Activated CD4-positive, alpha-beta T cell treated with anti-CD3 and anti-CD28 coated beads, Interleukin-2, amount 10 ng/mL, durations not matched to agents 7 days and 5 days (primary cell): Measurements from ENCODE around the gene DEF6. TPM values are rescaled to one million over a fixed set of nuclear protein-coding genes. Genes with fewer than 3 reads are reported as not detected.
A peak's percentile ranks its signal among the peaks of the same experiment; 100 is the strongest.

Experiments
- CTCF ChIA-PET: fragments of 350-600 bp; sonication (Branson Sonifier 250); formaldehyde crosslinking; loops from one replicate; lab custom pipeline; 2021; ENCODE audit warnings: antibody characterized with exemption; lab: Charles Lee
- POLR2A ChIA-PET: fragments of 350-600 bp; sonication (Branson Sonifier 250); formaldehyde crosslinking; loops from one replicate; lab custom pipeline; 2021; ENCODE audit warnings: antibody characterized with exemption; lab: Charles Lee
- DNase-seq: peaks from one replicate; pipeline ENCODE4 v3.0.0-alpha.2; 2020
- H3K27ac Mint-ChIP-seq: one replicate; pipeline ENCODE4 v1.8.0; 2021; ENCODE audit warnings: mild to moderate bottlenecking, moderate library complexity, mixed read lengths
- H3K27me3 Mint-ChIP-seq: one replicate; pipeline ENCODE4 v1.8.0; 2021; ENCODE audit warnings: mixed read lengths
- H3K36me3 Mint-ChIP-seq: one replicate; pipeline ENCODE4 v1.8.0; 2021; ENCODE audit warnings: low read depth, mixed read lengths
- H3K4me1 Mint-ChIP-seq: one replicate; pipeline ENCODE4 v1.8.0; 2021; ENCODE audit warnings: mixed read lengths
- H3K4me3 Mint-ChIP-seq: one replicate; pipeline ENCODE4 v1.8.0; 2021; ENCODE audit warnings: mild to moderate bottlenecking, moderate library complexity, mixed read lengths
- H3K9me3 Mint-ChIP-seq: one replicate; pipeline ENCODE4 v1.8.0; 2021; ENCODE audit warnings: mixed read lengths
- total RNA-seq, 2 experiments: library from RNA; stranded (reverse); gene quantifications; one replicate each; pipeline ENCODE4 v1.2.3, GENCODE V29; 2021

Gene DEF6
- total RNA-seq, 2 experiments from 2014 or later = 186 to 219 TPM

DNA sequence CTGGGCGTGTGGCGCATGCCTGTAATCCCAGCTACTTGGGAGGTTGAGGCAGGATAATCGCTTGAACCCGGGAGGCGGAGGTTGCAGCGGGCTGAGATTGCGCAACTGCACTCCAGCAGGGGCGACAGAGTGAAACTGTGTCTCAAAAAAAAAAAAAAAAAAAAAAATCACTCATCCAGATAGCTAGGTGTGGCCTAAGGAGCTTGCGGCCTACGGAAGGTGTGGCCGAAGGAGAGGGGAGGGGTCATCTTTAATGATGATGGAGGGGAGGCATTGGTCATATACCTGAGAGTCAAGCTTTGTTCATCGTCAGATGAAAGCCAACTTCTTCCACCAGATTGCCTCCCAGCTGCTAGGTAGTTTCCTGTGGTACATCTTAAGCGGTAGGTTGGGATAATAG is 43.9 kb downstream of the DEF6 start:
- ChIA-PET POLR2A (interaction anchor here (1.1 kb wide), 1 partner anchor 27 kb away, joined by 3 read pairs; no protein-coding TSS in a partner anchor), CTCF (interaction anchor here (0.6 to 4.7 kb wide), 20 partner anchors 9 to 227 kb away, joined by 3 to 65 read pairs (median 6); partner anchors contain the start of genes DEF6, FANCE and RPL10A)
- H3K27ac Mint-ChIP-seq = no peak overlapping the region
- H3K4me3 Mint-ChIP-seq = peak overlapping the region; percentile 96
- no peaks in the 10 kb centered on the region for H3K9me3 Mint-ChIP-seq
- H3K4me1 Mint-ChIP-seq = peaks cover 55% of the 10 kb centered on the region
- DNase-seq = no peak
- peaks cover 32% of the 10 kb centered on the region for H3K36me3 Mint-ChIP-seq
- peaks cover 8% of the 10 kb centered on the region for H3K27me3 Mint-ChIP-seq

DNA sequence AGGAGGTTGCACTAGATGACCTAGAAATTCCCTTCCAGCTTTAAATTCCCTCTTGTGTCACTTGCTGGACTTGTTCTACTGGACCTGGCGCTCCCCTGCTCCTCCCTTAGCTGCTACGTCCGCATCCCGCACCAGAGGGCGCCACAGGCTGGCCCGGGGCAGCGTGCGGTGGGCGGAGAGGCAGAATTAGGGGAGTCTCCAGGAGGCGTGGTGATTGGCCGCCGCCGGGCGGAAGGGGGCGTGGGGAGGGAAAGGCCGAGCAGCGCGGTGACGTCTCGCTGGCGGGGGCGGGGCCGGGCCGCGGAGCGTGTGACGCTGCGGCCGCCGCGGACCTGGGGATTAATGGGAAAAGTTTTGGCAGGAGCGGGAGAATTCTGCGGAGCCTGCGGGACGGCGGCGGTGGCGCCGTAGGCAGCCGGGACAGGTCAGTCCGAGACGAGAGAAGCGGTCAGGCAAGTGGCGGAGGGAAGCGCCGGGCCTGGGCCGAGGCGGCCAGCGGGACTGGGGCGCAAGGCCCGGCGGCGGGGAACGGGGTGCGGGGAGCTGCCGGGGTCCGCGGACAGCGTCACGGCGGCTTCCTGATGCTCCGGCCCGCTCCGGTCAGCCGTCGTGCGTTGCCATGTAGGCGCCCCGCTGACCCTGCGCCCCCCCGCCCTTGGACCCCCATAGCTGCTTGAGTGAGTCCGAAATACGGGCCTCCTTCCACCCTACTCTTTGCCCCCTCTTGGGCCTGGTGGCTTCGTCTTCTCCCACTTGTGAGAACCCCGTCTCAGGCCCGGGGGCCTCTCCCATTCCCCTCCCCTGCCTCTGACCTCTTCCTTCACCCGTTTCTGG is 44.9 kb downstream of the DEF6 start, which contains the start of gene PPARD:
Gene PPARD, plus strand, starts transcription at position 301 of the 834 bp plus-strand sequence. CDS start 68,530 bp downstream, outside the sequence.
- peaks cover 53% of the 10 kb centered on the region for H3K4me1 Mint-ChIP-seq
- POLR2A ChIA-PET = interaction anchor here (1.1 kb wide), 1 partner anchor 26 kb away, joined by 3 read pairs; no protein-coding TSS in a partner anchor
- H3K9me3 Mint-ChIP-seq = no peaks in the 10 kb centered on the region
- peaks cover 35% of the 10 kb centered on the region for H3K36me3 Mint-ChIP-seq
- CTCF ChIA-PET = interaction anchor here (0.6 to 4.7 kb wide), 21 partner anchors 10 to 210 kb away, joined by 3 to 65 read pairs (median 6); partner anchors contain the start of genes DEF6, FANCE and RPL10A
- DNase-seq = peak; percentile 97
- peak within 1 kb of the TSS; percentile 96 for H3K4me3 Mint-ChIP-seq
- peaks cover under 1% of the 10 kb centered on the region for H3K27me3 Mint-ChIP-seq
- H3K27ac Mint-ChIP-seq = peak within 1 kb of the TSS; percentile 93

DNA sequence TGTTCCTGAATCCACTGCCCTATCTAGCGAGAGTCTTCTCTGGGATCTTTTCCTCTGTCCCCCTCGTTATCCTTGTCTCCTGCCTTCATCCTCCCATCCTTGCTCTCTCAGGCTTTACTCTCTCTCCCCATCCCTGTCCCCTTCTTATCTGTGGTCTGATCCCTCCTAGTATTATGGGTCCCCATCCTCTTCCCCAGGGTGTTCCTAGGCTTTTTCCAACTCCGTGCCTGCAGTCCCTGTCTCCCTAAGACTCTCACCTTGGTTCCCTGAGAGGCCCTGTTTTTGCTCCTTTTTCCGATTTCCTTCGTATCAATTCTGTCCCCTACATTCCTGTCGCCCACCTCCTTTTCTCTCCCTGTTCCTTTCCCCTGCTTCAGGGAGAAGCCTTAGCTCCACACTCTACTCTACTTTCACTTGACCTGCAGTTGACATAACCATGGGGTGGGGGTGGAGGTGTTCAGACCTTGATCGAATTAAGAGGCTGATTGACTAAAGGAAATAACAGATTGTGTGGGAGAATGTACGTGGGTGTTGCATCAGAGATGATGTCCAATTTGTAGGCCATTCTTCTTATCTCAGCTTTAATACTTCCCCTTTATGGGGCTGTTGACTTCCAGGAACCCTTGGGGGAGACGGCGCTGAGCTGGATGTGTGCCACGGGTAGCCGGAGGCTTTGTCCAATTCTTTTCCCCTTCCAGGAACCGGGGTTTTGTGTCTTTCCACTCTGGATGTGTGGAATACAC is 45.6 kb downstream of the DEF6 start:
- peak overlapping the region; percentile 96 for H3K4me3 Mint-ChIP-seq
- peaks cover 56% of the 10 kb centered on the region for H3K4me1 Mint-ChIP-seq
- no peaks in the 10 kb centered on the region for H3K27me3 Mint-ChIP-seq
- ChIA-PET CTCF (interaction anchor here (0.6 to 4.7 kb wide), 10 partner anchors 44 to 209 kb away, joined by 3 to 65 read pairs (median 8); partner anchors contain the start of genes DEF6, FANCE and RPL10A), POLR2A (no interaction called here)
- H3K27ac Mint-ChIP-seq = peak overlapping the region; percentile 91
- H3K9me3 Mint-ChIP-seq = no peaks in the 10 kb centered on the region
- H3K36me3 Mint-ChIP-seq = peaks cover 38% of the 10 kb centered on the region
- no peak for DNase-seq

DNA sequence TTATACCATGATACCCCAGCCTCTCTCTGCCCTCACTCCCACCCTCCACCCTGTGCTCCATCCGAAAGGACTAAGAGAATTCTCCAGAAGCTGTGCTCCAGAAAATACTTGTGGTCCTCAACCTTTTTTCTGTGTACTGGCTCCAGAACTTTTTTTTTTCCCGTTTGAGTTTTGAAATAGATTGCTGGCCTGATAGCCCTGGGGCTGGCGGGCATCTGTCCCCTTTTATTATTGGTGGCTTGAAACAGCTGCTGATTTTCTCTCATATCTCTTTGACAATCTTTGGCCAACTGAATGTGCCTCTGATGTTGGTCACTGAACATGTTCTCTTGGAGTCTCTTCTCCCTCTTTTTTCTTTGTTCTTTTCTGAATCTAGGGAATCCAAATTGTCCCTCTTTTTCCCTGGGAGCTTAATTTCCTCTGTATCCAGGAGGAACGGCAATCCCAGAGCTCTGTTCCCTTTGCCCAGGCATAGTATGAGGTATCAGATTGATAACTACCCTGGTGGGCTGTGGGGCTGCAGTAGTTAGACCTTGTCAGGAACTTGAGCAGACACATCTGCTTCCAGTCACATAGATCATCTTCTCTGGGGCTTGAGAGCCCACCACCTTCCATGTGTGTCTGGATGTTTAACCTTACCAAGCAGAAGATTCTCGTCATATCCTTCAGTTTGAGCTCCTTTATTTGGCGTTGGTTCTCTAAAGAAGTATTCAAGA is 46.4 kb downstream of the DEF6 start:
- H3K4me1 Mint-ChIP-seq = peaks cover 61% of the 10 kb centered on the region

DNA sequence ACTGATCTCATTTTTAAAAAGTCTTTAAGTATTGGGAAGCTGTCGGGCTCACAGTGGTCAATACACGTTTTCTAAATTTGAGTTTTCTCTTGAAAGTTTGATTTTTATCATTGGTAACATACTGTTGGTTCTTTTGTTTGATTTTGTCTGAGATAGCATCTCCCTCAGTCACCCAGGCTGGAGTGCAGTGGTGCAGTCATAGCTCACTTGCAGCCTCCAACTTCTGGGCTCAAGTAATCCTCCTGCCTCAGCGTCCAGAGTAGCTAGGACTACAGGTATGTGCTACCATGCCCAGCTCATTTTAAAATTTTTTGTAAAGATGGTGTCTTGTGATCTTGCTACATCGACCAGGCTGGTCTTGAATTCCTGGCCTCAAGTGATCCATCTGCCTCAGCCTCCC is 53.8 kb downstream of the DEF6 start:
- Mint-ChIP-seq H3K9me3 (no peaks in the 10 kb centered on the region), H3K36me3 (peaks cover 70% of the 10 kb centered on the region), H3K27ac (no peak overlapping the region), H3K4me3 (no peak overlapping the region), H3K4me1 (peaks cover 39% of the 10 kb centered on the region), H3K27me3 (no peaks in the 10 kb centered on the region)
- POLR2A ChIA-PET = no interaction called here
- no peak for DNase-seq
- CTCF ChIA-PET = interaction anchor here (0.6 to 2.3 kb wide), 5 partner anchors 23 to 1102 kb away, joined by 3 to 10 read pairs (median 3); partner anchors contain the start of genes RPL10A and SMIM29

More for the DNA sequence above, 46.4 kb downstream of the DEF6 start:
- ChIA-PET CTCF (interaction anchor here (1.2 to 4.7 kb wide), 9 partner anchors 14 to 124 kb away, joined by 3 to 65 read pairs (median 6); partner anchors contain the start of genes DEF6, FANCE and RPL10A), POLR2A (no interaction called here)
- no peaks in the 10 kb centered on the region for H3K9me3 Mint-ChIP-seq
- H3K4me3 Mint-ChIP-seq = peak overlapping the region; percentile 96
- peak overlapping the region; percentile 64 for H3K27ac Mint-ChIP-seq
- no peak for DNase-seq
- H3K36me3 Mint-ChIP-seq = peaks cover 43% of the 10 kb centered on the region
- no peaks in the 10 kb centered on the region for H3K27me3 Mint-ChIP-seq

DNA sequence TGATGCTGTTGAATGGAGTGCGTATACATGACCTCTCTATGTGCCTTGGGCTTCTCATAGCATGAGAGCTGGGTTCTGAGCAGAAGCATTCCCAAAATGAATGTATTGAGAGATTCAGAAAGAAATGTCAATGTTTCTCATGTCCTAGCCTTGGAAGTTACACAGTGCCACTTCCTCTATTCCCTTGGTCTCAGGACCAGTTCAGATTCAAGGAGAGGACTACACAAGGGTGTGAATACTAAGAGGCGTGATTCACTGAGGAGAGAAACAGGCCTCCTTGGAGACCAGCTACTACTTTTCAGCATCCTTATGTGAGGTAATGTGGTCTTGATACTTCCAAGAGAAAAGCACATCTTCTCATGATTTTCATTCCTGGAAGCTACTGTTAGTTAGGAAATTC is 55.1 kb downstream of the DEF6 start:
- no peaks in the 10 kb centered on the region for H3K27me3 Mint-ChIP-seq
- peaks cover 33% of the 10 kb centered on the region for H3K4me1 Mint-ChIP-seq
- no peak for DNase-seq
- no peaks in the 10 kb centered on the region for H3K9me3 Mint-ChIP-seq
- ChIA-PET POLR2A (no interaction called here), CTCF (interaction anchor here (1.1 to 2.3 kb wide), 3 partner anchors 22 to 96 kb away, joined by 3 to 10 read pairs (median 5); no protein-coding TSS in a partner anchor)
- no peak overlapping the region for H3K27ac Mint-ChIP-seq
- H3K36me3 Mint-ChIP-seq = peaks cover 73% of the 10 kb centered on the region
- H3K4me3 Mint-ChIP-seq = no peak overlapping the region

DNA sequence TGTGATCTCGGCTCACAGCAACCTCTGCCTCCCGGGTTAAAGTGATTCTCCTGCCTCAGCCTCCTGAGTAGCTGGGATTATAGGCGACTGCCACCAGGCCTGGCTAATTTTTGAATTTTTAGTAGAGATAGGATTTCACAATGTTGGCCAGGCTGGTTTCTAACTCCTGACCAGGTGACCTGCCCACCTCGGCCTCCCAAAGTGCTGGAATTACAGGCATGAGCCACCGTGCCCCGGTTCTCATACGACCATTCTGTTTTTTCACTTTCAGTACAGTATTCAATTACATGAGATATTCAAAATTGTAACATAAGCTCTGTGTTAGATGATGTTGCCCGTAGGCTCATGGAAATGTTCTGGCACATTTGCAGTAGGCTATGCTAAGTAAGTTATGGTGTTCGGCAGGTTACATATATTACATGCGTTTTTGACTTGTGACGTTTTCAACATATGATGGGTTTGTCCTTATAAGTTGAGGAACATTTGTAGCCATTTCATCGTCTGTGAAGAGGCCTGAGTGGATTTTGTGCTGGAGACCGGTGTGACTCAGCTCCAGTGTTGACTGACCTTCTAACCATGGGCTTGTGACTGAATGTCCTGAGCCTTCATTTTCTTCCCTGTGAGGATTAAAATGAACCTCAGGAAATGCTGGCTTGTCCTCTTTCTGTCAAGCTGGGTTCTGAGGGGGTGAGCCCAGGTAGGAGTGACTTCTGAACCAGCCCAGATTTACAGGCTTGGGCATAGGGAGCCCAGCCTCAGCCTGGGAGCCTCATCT is 56.9 kb downstream of the DEF6 start:
- Mint-ChIP-seq H3K36me3 (peaks cover 69% of the 10 kb centered on the region), H3K27ac (no peak overlapping the region), H3K4me3 (no peak overlapping the region), H3K4me1 (peaks cover 34% of the 10 kb centered on the region), H3K27me3 (no peaks in the 10 kb centered on the region), H3K9me3 (no peaks in the 10 kb centered on the region)
- DNase-seq = no peak
- CTCF ChIA-PET = interaction anchor here (1.4 to 1.7 kb wide), 3 partner anchors 14 to 95 kb away, joined by 3 to 4 read pairs (median 3); no protein-coding TSS in a partner anchor
- POLR2A ChIA-PET = no interaction called here

DNA sequence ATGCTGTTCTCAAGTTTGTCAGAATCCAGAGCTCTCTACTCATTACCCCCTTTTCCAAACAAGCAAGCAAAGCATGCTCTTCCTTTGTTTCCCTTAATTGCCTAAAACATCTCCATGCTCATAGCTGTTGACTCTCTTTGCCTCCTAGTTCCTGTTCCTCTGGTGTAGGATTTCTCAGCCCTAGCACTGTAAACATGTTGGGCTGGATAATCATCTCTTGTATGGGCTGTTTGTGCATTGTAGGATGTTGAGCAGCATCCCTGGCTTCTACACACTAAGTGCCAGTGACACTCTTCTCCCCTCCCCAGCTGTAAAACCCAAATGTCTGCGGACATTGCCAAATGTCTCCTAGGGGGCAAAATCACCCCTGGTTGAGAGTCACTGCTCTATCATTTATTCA is 58.8 kb downstream of the DEF6 start:
- Mint-ChIP-seq H3K27ac (no peak overlapping the region), H3K4me1 (peaks cover 30% of the 10 kb centered on the region), H3K36me3 (peaks cover 52% of the 10 kb centered on the region), H3K9me3 (no peaks in the 10 kb centered on the region), H3K27me3 (no peaks in the 10 kb centered on the region), H3K4me3 (no peak overlapping the region)
- CTCF ChIA-PET = interaction anchor here (1.2 to 1.7 kb wide), 3 partner anchors 9 to 18 kb away, joined by 4 to 5 read pairs (median 5); no protein-coding TSS in a partner anchor
- DNase-seq = no peak
- POLR2A ChIA-PET = no interaction called here

DNA sequence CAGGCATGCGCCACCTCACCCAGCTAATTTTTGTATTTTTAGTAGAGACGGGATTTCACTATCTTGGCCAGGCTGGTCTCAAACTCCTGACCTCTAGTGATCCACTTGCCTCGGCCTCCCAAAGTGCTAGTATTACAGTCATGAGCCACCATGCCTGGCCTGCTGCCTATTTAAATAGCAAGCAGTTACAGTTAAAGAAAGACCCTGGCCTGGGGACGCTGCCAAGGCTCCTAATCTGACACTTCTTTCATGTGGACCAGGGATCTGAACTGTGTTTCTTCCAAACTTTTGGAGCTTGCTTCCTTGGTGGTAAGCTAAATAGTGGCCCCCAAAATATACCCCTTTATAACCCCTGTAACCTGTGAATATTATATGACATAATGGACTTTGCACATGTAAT is 60.1 kb downstream of the DEF6 start:
- no peak overlapping the region for H3K27ac Mint-ChIP-seq
- no peak for DNase-seq
- peaks cover 41% of the 10 kb centered on the region for H3K36me3 Mint-ChIP-seq
- POLR2A ChIA-PET = no interaction called here
- CTCF ChIA-PET = interaction anchor here (1.0 to 1.7 kb wide), 2 partner anchors 11 to 13 kb away, joined by 3 to 5 read pairs; no protein-coding TSS in a partner anchor
- no peaks in the 10 kb centered on the region for H3K27me3 Mint-ChIP-seq
- H3K9me3 Mint-ChIP-seq = no peaks in the 10 kb centered on the region
- no peak overlapping the region for H3K4me3 Mint-ChIP-seq
- H3K4me1 Mint-ChIP-seq = peaks cover 34% of the 10 kb centered on the region

DNA sequence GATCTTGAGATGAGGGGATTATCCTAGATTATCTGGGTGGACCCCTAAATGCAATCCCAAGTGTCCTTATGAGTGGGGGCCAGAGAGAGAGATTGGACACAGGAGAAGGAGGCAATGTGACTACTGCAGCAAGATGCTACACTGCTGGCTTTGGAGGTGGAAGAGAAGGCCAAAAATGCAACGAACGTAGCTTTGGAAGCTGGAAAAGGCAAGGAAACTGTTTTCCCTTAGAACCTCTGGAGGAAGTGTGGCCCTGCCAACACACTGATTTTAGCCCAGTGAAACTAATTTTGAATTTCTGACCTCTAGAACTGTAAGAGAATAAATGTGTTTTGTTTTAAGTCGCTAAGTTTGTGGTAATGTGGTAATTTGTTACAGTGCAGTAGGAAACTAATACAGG is 60.5 kb downstream of the DEF6 start:
- ChIA-PET CTCF (interaction anchor here (0.6 to 1.7 kb wide), 3 partner anchors 9 to 13 kb away, joined by 3 to 5 read pairs (median 3); no protein-coding TSS in a partner anchor), POLR2A (no interaction called here)
- peaks cover 34% of the 10 kb centered on the region for H3K4me1 Mint-ChIP-seq
- no peaks in the 10 kb centered on the region for H3K9me3 Mint-ChIP-seq
- no peak overlapping the region for H3K27ac Mint-ChIP-seq
- no peak for DNase-seq
- peaks cover 37% of the 10 kb centered on the region for H3K36me3 Mint-ChIP-seq
- H3K27me3 Mint-ChIP-seq = no peaks in the 10 kb centered on the region
- no peak overlapping the region for H3K4me3 Mint-ChIP-seq

DNA sequence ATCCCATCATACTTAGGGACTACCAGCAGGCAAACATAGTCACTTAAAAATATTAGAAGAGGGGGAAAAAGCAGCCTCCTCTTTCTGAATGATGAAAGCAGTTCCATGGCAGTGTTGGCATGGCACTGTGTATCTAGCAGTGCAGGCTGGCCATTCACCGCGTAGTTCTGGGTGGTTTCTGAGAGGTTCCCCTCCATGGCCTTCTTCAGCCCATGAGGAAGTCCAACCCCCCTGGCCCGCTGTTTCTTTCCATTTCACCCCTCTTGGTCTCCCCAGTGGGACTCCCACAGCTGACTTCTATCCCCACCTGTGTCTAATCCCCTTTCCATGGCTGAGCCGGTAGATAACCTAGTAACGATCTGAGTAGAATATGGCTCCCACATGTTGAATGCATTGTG is 61.7 kb downstream of the DEF6 start:
- no peak for DNase-seq
- CTCF ChIA-PET = interaction anchor here (0.6 to 1.2 kb wide), 2 partner anchors 11 to 13 kb away, joined by 3 read pairs; no protein-coding TSS in a partner anchor
- no peaks in the 10 kb centered on the region for H3K9me3 Mint-ChIP-seq
- peaks cover 31% of the 10 kb centered on the region for H3K36me3 Mint-ChIP-seq
- peaks cover 35% of the 10 kb centered on the region for H3K4me1 Mint-ChIP-seq
- H3K4me3 Mint-ChIP-seq = no peak overlapping the region
- POLR2A ChIA-PET = no interaction called here
- H3K27ac Mint-ChIP-seq = no peak overlapping the region
- no peaks in the 10 kb centered on the region for H3K27me3 Mint-ChIP-seq
